ENCODE measurements around the gene PTRH1. TPM values are rescaled to one million over a fixed set of nuclear protein-coding genes. Genes with fewer than 3 reads are reported as not detected.

The PTRH1 gene
- total and polyA plus RNA-seq, 5 donors from 2014 or later: 9.3 to 36.5 (median 27.5) TPM

DNA sequence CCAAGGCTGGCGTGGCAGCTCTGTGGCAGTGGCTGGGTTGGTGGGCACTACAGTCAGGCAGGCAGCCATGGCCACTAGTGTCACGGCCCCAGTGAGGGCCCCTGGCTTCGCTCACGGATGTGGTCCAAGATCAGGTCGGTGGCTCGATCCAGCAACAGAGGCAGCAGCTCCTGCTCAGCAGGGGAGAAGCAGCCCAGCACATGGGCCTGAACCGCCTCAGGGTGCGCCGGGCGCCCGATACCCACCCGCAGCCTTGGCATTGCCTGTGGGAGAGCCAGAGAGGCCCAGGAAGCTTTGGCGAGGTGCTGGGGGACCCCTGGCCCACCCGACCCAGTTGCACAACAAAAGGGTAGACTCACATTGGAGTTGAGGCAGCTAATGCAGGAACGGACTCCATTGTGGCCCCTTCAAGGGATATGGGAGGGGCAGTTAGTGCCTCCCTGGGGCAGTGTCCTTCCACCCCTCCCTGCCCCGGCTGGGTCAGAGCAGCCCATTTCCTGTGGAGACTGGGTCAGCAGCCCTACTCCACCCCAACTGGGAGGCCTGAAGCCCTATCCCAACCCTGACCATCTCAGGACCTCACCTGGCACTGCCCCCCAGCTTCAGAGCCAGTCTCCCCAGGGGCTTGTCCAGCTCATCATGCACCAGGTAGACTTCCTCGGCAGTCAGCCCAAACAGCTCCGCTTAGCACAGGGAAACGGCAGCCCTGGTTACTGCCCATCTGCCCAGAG is 1.3 kb downstream of the PTRH1 start:
- H3K27ac ChIP-seq (ENCODE audit: insufficient read depth, low read length, poor library complexity, severe bottlenecking): no peak overlapping the region
- no peaks in the 10 kb centered on the region for H3K27me3 ChIP-seq (ENCODE audit: control insufficient read depth, insufficient read depth, low read length)
- Mint-ChIP-seq H3K4me1 (peaks cover 0 to 41% (median 11%) of the 10 kb centered on the region in 4 donors), H3K27ac (peak overlapping the region in 1 of 3 donors; percentile 11), H3K36me3 (no peaks in the 10 kb centered on the region), H3K27me3 (peaks cover 7% of the 10 kb centered on the region), H3K9me3 (peaks cover 0 to 1% (median 0%) of the 10 kb centered on the region in 7 donors), H3K4me3 (peak overlapping the region; percentile 81 to 88 (median 83))
- no peaks in the 10 kb centered on the region for H3K9me3 ChIP-seq (ENCODE audit: control insufficient read depth in 2 of 2, low read length in 2 of 2)
- no peak overlapping the region for H3K4me3 ChIP-seq (ENCODE audit: low read depth, low read length)
- ATAC-seq (ENCODE audit: low read depth in 2 of 2) (no peak), DNase-seq (no peak)
- peaks cover 19% of the 10 kb centered on the region for H3K4me1 ChIP-seq (ENCODE audit: control insufficient read depth, insufficient read depth, low read length, poor library complexity, severe bottlenecking)
- no peaks in the 10 kb centered on the region for H3K36me3 ChIP-seq (ENCODE audit: control insufficient read depth, insufficient read depth, low read length)

DNA sequence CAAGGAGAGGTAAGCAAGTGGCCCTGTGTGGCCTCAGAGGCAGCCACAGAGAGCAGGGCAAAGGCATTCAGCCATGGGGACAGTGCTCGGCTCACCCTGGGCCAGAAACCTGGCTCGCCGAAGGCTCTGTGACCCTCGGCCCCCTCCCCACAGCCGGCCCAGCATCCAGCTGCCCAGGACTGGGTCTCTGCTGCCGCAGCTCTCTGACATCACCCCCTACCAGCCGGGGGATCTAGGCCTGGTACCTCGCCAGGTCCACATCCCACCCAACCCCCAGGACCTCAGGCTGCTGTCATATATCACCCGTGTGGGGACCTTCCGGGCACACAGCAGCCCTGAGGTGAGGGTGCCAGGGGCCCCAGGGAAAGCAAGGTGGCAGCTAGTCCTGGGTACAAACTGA is 2.6 kb downstream of the PTRH1 start:
- Mint-ChIP-seq H3K36me3 (peaks cover 3% of the 10 kb centered on the region), H3K4me3 (peak overlapping the region in 2 of 4 donors; percentile 7 to 60), H3K4me1 (peaks cover 0 to 45% (median 12%) of the 10 kb centered on the region in 4 donors), H3K27me3 (peaks cover 7% of the 10 kb centered on the region), H3K9me3 (peaks cover 0 to 2% (median 0%) of the 10 kb centered on the region in 7 donors), H3K27ac (no peak overlapping the region)
- Histone ChIP-seq H3K9me3 (ENCODE audit: control insufficient read depth in 2 of 2, low read length in 2 of 2) (no peaks in the 10 kb centered on the region), H3K36me3 (ENCODE audit: control insufficient read depth, insufficient read depth, low read length) (no peaks in the 10 kb centered on the region), H3K4me1 (ENCODE audit: control insufficient read depth, insufficient read depth, low read length, poor library complexity, severe bottlenecking) (peaks cover 19% of the 10 kb centered on the region), H3K27me3 (ENCODE audit: control insufficient read depth, insufficient read depth, low read length) (no peaks in the 10 kb centered on the region), H3K27ac (ENCODE audit: insufficient read depth, low read length, poor library complexity, severe bottlenecking) (no peak overlapping the region), H3K4me3 (ENCODE audit: low read depth, low read length) (no peak overlapping the region)
- ATAC-seq (ENCODE audit: low read depth in 2 of 2) (no peak), DNase-seq (no peak)

DNA sequence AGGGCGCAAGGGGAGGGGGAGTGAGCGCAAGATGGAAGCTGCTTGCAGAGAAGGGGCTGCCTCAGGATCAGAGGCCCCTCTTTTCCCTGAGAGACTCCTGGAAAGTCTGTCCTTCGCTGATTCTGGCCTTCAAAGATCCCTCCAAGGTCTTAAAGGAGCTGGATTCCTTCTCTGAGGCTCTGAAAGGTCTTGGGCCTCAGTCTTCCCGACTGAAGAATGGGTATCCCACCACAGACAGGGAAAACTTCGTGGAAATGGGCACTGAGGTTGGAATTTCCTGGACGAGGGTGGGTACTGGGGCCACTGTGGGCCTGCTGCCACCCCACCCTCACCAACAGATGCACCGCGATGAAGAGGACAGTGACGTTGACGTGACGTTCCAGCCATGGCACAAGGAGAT is 3.1 kb downstream of the PTRH1 start:
- DNase-seq (no peak), ATAC-seq (ENCODE audit: low read depth in 2 of 2) (no peak)
- Mint-ChIP-seq H3K27me3 (peaks cover 7% of the 10 kb centered on the region), H3K4me3 (peak overlapping the region in 3 of 4 donors; percentile 28 to 60 (median 50)), H3K4me1 (peaks cover 0 to 48% (median 14%) of the 10 kb centered on the region in 4 donors), H3K9me3 (peaks cover 0 to 2% (median 0%) of the 10 kb centered on the region in 7 donors), H3K36me3 (peaks cover 3% of the 10 kb centered on the region), H3K27ac (no peak overlapping the region)
- H3K9me3 ChIP-seq (ENCODE audit: control insufficient read depth in 2 of 2, low read length in 2 of 2): no peaks in the 10 kb centered on the region
- no peaks in the 10 kb centered on the region for H3K27me3 ChIP-seq (ENCODE audit: control insufficient read depth, insufficient read depth, low read length)
- peaks cover 19% of the 10 kb centered on the region for H3K4me1 ChIP-seq (ENCODE audit: control insufficient read depth, insufficient read depth, low read length, poor library complexity, severe bottlenecking)
- H3K27ac ChIP-seq (ENCODE audit: insufficient read depth, low read length, poor library complexity, severe bottlenecking): no peak overlapping the region
- no peaks in the 10 kb centered on the region for H3K36me3 ChIP-seq (ENCODE audit: control insufficient read depth, insufficient read depth, low read length)
- H3K4me3 ChIP-seq (ENCODE audit: low read depth, low read length): no peak overlapping the region

DNA sequence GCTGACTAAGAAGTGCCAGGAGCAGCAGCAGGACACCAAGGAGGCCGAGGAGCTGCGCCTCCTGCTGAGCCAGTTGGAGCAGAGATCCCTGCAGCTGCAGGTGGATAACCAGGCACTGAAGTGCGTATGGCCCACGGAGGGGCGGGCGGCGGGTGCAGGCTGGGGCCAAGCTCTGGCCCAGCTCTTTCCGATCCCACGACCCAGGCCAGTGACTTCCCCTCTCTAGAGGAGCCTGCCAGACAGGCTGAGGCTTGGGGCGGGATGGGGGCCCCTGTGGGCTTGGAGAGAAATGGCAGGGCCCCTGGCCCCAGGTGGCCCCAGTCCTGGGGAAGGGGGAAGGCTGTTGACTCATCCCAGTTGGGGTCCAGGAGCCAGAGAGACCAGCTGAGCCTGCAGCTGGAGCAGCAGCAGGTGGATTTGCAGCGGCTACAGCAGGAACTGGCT is 3.6 kb downstream of the PTRH1 start:
- Mint-ChIP-seq H3K36me3 (peaks cover 3% of the 10 kb centered on the region), H3K9me3 (peaks cover 0 to 2% (median 0%) of the 10 kb centered on the region in 7 donors), H3K4me3 (peak overlapping the region in 2 of 4 donors; percentile 28 to 77), H3K4me1 (peaks cover 0 to 51% (median 14%) of the 10 kb centered on the region in 4 donors), H3K27ac (no peak overlapping the region), H3K27me3 (peaks cover 7% of the 10 kb centered on the region)
- peaks cover 19% of the 10 kb centered on the region for H3K4me1 ChIP-seq (ENCODE audit: control insufficient read depth, insufficient read depth, low read length, poor library complexity, severe bottlenecking)
- no peak overlapping the region for H3K27ac ChIP-seq (ENCODE audit: insufficient read depth, low read length, poor library complexity, severe bottlenecking)
- no peaks in the 10 kb centered on the region for H3K9me3 ChIP-seq (ENCODE audit: control insufficient read depth in 2 of 2, low read length in 2 of 2)
- no peak overlapping the region for H3K4me3 ChIP-seq (ENCODE audit: low read depth, low read length)
- H3K36me3 ChIP-seq (ENCODE audit: control insufficient read depth, insufficient read depth, low read length): no peaks in the 10 kb centered on the region
- no peak for ATAC-seq (ENCODE audit: low read depth in 2 of 2)
- no peak for DNase-seq
- H3K27me3 ChIP-seq (ENCODE audit: control insufficient read depth, insufficient read depth, low read length): no peaks in the 10 kb centered on the region

DNA sequence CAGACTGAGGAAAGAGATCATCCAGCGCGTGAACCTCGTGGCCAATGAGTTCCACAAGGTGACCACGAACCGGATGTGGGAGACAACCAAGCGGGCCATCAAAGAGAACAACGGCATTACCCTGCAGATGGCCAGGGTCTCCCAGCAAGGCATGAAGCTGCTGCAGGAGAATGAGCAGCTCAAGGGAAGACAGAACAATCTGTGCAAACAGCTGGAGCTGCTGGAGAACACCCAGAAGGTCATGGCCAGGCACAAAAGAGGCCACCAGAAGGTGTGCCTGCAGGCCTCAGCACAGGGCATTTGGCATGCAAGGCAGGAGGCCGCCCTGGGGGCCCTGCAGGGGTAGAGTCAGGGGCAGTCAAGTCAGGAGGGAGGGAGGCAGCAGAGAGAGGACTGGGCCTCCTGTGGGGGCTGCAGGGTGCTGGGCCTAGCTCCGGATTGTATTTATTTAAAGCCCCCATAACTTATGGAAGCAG is 4.2 kb downstream of the PTRH1 start:
- H3K27ac Mint-ChIP-seq: peak overlapping the region; percentile 67 to 74 (median 67)

DNA sequence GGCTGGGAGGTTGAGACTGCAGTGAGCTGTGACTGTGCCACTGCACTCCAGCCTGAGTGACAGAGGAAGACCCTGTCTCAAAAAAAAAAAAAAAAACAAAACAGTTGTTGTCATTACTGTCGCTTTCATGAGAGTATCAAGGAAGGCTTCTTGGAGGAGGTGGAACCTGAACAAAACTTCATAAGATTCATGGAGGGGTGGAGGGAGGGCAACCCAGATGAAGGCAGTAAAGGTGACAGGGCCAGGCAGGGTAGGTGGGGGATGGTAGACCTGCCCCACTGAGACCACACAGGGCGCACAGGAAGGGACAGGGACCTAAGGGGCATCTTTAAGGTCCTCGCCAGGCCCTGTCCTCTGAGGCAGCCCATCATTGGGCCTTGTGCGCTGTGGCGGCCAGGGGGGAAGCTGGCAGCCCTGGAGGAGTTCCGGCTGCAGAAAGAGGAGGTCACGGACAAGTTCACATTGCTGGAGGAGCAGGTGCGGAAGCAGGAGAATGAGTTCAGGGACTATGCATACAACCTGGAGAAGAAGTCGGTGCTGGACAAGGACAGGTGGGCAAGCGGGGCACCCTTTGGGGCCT is 5.2 kb downstream of the PTRH1 start:
- peaks cover 0 to 43% (median 8%) of the 10 kb centered on the region in 4 donors for H3K4me1 Mint-ChIP-seq
- no peaks in the 10 kb centered on the region for H3K36me3 ChIP-seq (ENCODE audit: control insufficient read depth, insufficient read depth, low read length)
- no peak overlapping the region for H3K4me3 ChIP-seq (ENCODE audit: low read depth, low read length)
- peak overlapping the region in 2 of 3 donors; percentile 8 to 17 for H3K27ac Mint-ChIP-seq
- peaks cover 3% of the 10 kb centered on the region for H3K36me3 Mint-ChIP-seq
- peaks cover 13% of the 10 kb centered on the region for H3K4me1 ChIP-seq (ENCODE audit: control insufficient read depth, insufficient read depth, low read length, poor library complexity, severe bottlenecking)
- H3K9me3 ChIP-seq (ENCODE audit: control insufficient read depth in 2 of 2, low read length in 2 of 2): no peaks in the 10 kb centered on the region
- no peak for DNase-seq
- peaks cover 1% of the 10 kb centered on the region for H3K27me3 Mint-ChIP-seq
- no peak for ATAC-seq (ENCODE audit: low read depth in 2 of 2)
- H3K4me3 Mint-ChIP-seq: peak overlapping the region in 3 of 4 donors; percentile 57 to 77 (median 70)
- H3K27me3 ChIP-seq (ENCODE audit: control insufficient read depth, insufficient read depth, low read length): no peaks in the 10 kb centered on the region
- no peak overlapping the region for H3K27ac ChIP-seq (ENCODE audit: insufficient read depth, low read length, poor library complexity, severe bottlenecking)
- H3K9me3 Mint-ChIP-seq: peaks cover 0 to 2% (median 0%) of the 10 kb centered on the region in 7 donors

More for the DNA sequence above, 4.2 kb downstream of the PTRH1 start:
- Histone ChIP-seq H3K27me3 (ENCODE audit: control insufficient read depth, insufficient read depth, low read length) (no peaks in the 10 kb centered on the region), H3K4me3 (ENCODE audit: low read depth, low read length) (no peak overlapping the region), H3K27ac (ENCODE audit: insufficient read depth, low read length, poor library complexity, severe bottlenecking) (no peak overlapping the region), H3K9me3 (ENCODE audit: control insufficient read depth in 2 of 2, low read length in 2 of 2) (no peaks in the 10 kb centered on the region), H3K4me1 (ENCODE audit: control insufficient read depth, insufficient read depth, low read length, poor library complexity, severe bottlenecking) (peaks cover 18% of the 10 kb centered on the region), H3K36me3 (ENCODE audit: control insufficient read depth, insufficient read depth, low read length) (no peaks in the 10 kb centered on the region)
- Mint-ChIP-seq H3K9me3 (peaks cover 0 to 2% (median 0%) of the 10 kb centered on the region in 7 donors), H3K4me1 (peaks cover 0 to 51% (median 14%) of the 10 kb centered on the region in 4 donors), H3K27me3 (peaks cover 7% of the 10 kb centered on the region), H3K4me3 (peak overlapping the region in 2 of 4 donors; percentile 52 to 77), H3K36me3 (peaks cover 3% of the 10 kb centered on the region)
- ATAC-seq (ENCODE audit: low read depth in 2 of 2) (no peak), DNase-seq (peak in 1 of 3 donors; percentile 35)

DNA sequence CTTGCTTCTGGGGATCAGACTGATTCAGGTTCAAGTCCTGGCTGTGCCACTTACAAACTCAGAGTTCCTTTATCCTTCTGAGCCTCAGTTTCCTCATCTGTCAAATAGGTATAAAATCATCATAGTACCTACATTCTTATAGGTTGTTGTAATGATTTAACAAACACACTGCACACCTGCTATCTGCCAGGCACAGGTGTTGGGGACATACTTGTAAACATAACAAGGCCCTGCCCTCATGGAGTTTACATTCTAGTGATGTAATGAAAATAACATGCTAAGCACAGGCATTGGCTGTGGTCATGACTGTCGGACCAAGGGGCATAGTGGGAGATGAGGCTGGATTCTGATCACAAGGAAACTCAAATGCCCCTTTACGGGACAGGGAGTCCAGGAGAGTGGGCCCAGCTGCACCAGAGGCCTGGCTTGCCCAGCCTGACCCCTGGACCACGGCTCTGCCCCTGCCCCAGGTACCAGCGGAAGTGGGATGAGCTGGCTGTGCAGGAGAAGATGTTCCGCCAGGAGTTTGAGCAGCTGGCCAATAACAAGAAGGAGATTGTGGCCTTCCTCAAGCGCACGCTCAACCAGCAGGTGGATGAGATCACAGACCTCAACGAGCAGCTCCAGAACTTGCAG is 6.4 kb downstream of the PTRH1 start:
- peak overlapping the region in 1 of 3 donors; percentile 31 for H3K27ac Mint-ChIP-seq
- no peak for DNase-seq

More for the DNA sequence above, 6.4 kb downstream of the PTRH1 start:
- Histone ChIP-seq H3K4me3 (ENCODE audit: low read depth, low read length) (no peak overlapping the region), H3K27me3 (ENCODE audit: control insufficient read depth, insufficient read depth, low read length) (no peaks in the 10 kb centered on the region), H3K4me1 (ENCODE audit: control insufficient read depth, insufficient read depth, low read length, poor library complexity, severe bottlenecking) (peaks cover 7% of the 10 kb centered on the region), H3K9me3 (ENCODE audit: control insufficient read depth in 2 of 2, low read length in 2 of 2) (no peaks in the 10 kb centered on the region), H3K36me3 (ENCODE audit: control insufficient read depth, insufficient read depth, low read length) (no peaks in the 10 kb centered on the region), H3K27ac (ENCODE audit: insufficient read depth, low read length, poor library complexity, severe bottlenecking) (no peak overlapping the region)
- Mint-ChIP-seq H3K27me3 (no peaks in the 10 kb centered on the region), H3K4me3 (no peak overlapping the region), H3K4me1 (peaks cover 0 to 36% (median 5%) of the 10 kb centered on the region in 4 donors), H3K9me3 (peaks cover 0 to 2% (median 0%) of the 10 kb centered on the region in 7 donors), H3K36me3 (peaks cover 3% of the 10 kb centered on the region)
- ATAC-seq (ENCODE audit: low read depth in 2 of 2): no peak
